Measurements from ENCODE around the gene BEND5. TPM values are rescaled to one million over a fixed set of nuclear protein-coding genes. Genes with fewer than 3 reads are reported as not detected.

BEND5 gene
- total and polyA plus RNA-seq, 2 of the 4 experiments (the other 2 are of a cell fraction), result 1.1 to 1.3 TPM

DNA sequence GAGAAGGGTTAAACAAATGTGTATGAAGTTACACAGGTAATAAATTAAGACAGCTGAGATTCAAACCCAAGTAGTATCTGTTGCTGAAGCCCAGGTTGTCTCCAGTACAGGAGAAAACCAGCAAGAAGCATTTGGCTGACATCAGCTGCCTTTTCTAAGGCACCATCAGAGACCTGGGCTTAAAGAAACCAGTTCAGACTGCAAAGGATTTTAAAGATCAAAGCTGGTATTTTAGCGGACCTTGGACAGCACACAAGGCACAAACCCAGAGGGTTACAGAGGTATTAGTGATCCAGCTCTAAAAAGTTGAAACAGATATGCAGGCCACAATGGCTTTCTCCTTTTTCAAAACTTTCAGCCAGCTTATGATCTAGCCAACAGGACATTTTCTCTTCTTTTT is 23.4 kb downstream of the BEND5 start:
- Histone ChIP-seq H3K4me1 (ENCODE audit: control insufficient read depth, insufficient read depth, low read length) (no peaks in the 10 kb centered on the region), H3K27me3 (ENCODE audit: control insufficient read depth, insufficient read depth, low read length) (no peaks in the 10 kb centered on the region), H2BK120ac (ENCODE audit: low read depth, low read length) (no peak overlapping the region), H4K5ac (ENCODE audit: low read depth, low read length) (no peak overlapping the region), H3K23ac (ENCODE audit: low read depth, low read length) (no peak overlapping the region), H3K18ac (ENCODE audit: low read depth, low read length) (no peak overlapping the region), H3K56ac (ENCODE audit: extremely low read depth, insufficient read depth, low read length) (no peak overlapping the region), H3K36me3 (ENCODE audit: control insufficient read depth, insufficient read depth, low read length) (no peaks in the 10 kb centered on the region), H2AFZ (replicated peaks; ENCODE audit: low read length, poor library complexity) (no peak overlapping the region), H4K8ac (ENCODE audit: low read depth in 2 of 2, low read length in 2 of 2) (no peak overlapping the region), H2BK5ac (ENCODE audit: low read depth, low read length, poor library complexity, severe bottlenecking) (no peak overlapping the region), H2BK15ac (ENCODE audit: low read depth, low read length) (no peak overlapping the region), H3K79me1 (ENCODE audit: low read depth in 1 of 2, low read length in 2 of 2) (no peaks in the 10 kb centered on the region), H3K9me1 (ENCODE audit: insufficient read depth, low read length) (no peaks in the 10 kb centered on the region), H3K4me3 (ENCODE audit: insufficient read depth, low read depth, low read length) (no peak overlapping the region), H2AK5ac (ENCODE audit: low read depth, low read length) (no peak overlapping the region), H3K9me3 (ENCODE audit: control insufficient read depth, insufficient read depth, low read length) (no peaks in the 10 kb centered on the region; the same call in 1 of the 2 replicates), H2BK20ac (ENCODE audit: low read depth, low read length) (no peak overlapping the region), H3K4me2 (ENCODE audit: low read depth, low read length) (no peak overlapping the region), H3K14ac (replicated peaks; ENCODE audit: low read depth, low read length) (no peak overlapping the region), H4K20me1 (ENCODE audit: insufficient read depth, low read length) (no peaks in the 10 kb centered on the region), H3K9ac (ENCODE audit: low read depth, low read length) (no peak overlapping the region), H3K4ac (ENCODE audit: low read depth, low read length) (no peak overlapping the region), H2AK9ac (replicated peaks; ENCODE audit: low read depth, low read length, poor library complexity) (no peak overlapping the region), H4K91ac (ENCODE audit: insufficient read depth, low read depth, low read length) (no peak overlapping the region), H3K27ac (ENCODE audit: insufficient read depth, low read length) (no peak overlapping the region)
- TF ChIP-seq CEBPB (IDR thresholded peaks at IDR 0.05; ENCODE audit: low read depth, low read length) (no peak), MAFK (IDR thresholded peaks at IDR 0.05; ENCODE audit: low read depth, low read length) (no peak), SMC3 (IDR thresholded peaks at IDR 0.05; ENCODE audit: low read depth, low read length) (no peak), POLR2A (IDR thresholded peaks at IDR 0.05; ENCODE audit: low read depth, low read length) (no peak), BHLHE40 (IDR thresholded peaks at IDR 0.05; ENCODE audit: low read depth, low read length) (no peak)
- TF ChIP-seq, protein P1, sequence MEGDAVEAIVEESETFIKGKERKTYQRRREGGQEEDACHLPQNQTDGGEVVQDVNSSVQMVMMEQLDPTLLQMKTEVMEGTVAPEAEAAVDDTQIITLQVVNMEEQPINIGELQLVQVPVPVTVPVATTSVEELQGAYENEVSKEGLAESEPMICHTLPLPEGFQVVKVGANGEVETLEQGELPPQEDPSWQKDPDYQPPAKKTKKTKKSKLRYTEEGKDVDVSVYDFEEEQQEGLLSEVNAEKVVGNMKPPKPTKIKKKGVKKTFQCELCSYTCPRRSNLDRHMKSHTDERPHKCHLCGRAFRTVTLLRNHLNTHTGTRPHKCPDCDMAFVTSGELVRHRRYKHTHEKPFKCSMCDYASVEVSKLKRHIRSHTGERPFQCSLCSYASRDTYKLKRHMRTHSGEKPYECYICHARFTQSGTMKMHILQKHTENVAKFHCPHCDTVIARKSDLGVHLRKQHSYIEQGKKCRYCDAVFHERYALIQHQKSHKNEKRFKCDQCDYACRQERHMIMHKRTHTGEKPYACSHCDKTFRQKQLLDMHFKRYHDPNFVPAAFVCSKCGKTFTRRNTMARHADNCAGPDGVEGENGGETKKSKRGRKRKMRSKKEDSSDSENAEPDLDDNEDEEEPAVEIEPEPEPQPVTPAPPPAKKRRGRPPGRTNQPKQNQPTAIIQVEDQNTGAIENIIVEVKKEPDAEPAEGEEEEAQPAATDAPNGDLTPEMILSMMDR (conservative IDR thresholded peaks at IDR 0.05; ENCODE audit: low read depth, low read length), result no peak
- dilution Hi-C loops (cut with HindIII; ENCODE audit: low sequenced_read_pairs, unreplicated experiment) (no loop called here), in situ Hi-C loops (cut with MboI; ENCODE audit: low sequenced_read_pairs) (no loop called here), intact Hi-C loops (cut with micrococcal nuclease) (no loop called here)
- WGBS, 2 experiments (ENCODE audit: extremely low coverage in 2 of 2, insufficient read length in 1 of 2), result no CpG with 5 or more reads among the region's 1 CpG
- ChIA-PET CTCF (interaction anchor here (0.7 kb wide), 1 partner anchor 11 kb away, joined by 3 read pairs; no protein-coding TSS in a partner anchor), POLR2A (ENCODE audit: unreplicated experiment) (no interaction called here)
- no peak for DNase-seq
- ATAC-seq (ENCODE audit: low read depth), result no peak
- BruUV-seq (replicated peaks), result no TSS peak
